ENCODE results near the gene SCAMP4.

GRCh38 chr19:1933244-1933643 lies 28.0 kb downstream of the SCAMP4 start:
- TF ChIP-seq CTCF (IDR thresholded peaks at IDR 0.05) (no peak), NFIC (IDR thresholded peaks at IDR 0.05; ENCODE audit: borderline replicate concordance) (no peak), EP300 (IDR thresholded peaks at IDR 0.05; ENCODE audit: borderline replicate concordance in 1 of 2, low read depth in 1 of 2, low read length in 1 of 2) (no peak), POLR2AphosphoS5 (IDR thresholded peaks at IDR 0.05; ENCODE audit: low read depth, low read length) (no peak), FOXM1 (IDR thresholded peaks at IDR 0.05; ENCODE audit: low read depth) (no peak)
- TF ChIP-seq, protein P1, sequence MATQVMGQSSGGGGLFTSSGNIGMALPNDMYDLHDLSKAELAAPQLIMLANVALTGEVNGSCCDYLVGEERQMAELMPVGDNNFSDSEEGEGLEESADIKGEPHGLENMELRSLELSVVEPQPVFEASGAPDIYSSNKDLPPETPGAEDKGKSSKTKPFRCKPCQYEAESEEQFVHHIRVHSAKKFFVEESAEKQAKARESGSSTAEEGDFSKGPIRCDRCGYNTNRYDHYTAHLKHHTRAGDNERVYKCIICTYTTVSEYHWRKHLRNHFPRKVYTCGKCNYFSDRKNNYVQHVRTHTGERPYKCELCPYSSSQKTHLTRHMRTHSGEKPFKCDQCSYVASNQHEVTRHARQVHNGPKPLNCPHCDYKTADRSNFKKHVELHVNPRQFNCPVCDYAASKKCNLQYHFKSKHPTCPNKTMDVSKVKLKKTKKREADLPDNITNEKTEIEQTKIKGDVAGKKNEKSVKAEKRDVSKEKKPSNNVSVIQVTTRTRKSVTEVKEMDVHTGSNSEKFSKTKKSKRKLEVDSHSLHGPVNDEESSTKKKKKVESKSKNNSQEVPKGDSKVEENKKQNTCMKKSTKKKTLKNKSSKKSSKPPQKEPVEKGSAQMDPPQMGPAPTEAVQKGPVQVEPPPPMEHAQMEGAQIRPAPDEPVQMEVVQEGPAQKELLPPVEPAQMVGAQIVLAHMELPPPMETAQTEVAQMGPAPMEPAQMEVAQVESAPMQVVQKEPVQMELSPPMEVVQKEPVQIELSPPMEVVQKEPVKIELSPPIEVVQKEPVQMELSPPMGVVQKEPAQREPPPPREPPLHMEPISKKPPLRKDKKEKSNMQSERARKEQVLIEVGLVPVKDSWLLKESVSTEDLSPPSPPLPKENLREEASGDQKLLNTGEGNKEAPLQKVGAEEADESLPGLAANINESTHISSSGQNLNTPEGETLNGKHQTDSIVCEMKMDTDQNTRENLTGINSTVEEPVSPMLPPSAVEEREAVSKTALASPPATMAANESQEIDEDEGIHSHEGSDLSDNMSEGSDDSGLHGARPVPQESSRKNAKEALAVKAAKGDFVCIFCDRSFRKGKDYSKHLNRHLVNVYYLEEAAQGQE (IDR thresholded peaks at IDR 0.05; ENCODE audit: low read depth, low read length), result no peak
- TF ChIP-seq, protein P2, sequence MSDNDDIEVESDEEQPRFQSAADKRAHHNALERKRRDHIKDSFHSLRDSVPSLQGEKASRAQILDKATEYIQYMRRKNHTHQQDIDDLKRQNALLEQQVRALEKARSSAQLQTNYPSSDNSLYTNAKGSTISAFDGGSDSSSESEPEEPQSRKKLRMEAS (IDR thresholded peaks at IDR 0.05; ENCODE audit: low read depth), result no peak
